ENCODE measurements around the gene CSK.

DNA sequence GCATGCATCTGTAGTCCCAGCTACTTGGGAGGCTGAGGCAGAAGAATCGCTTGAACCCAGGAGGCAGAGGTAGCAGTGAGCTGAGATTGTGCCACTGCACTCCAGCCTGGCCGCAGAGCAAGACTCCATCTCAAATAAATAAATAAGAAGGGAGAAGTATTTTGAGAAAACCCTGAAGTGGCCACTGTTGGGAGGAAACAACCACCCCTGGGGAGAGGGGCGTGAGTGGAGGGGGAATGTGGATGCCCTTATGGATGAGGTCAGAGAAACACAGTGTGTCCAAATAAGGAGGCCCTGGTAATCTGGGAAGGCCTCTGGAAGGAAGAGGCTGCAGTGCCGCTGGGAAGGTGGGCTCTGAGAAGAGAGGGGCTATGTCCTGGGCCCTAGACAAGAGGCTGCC lies 40.4 kb downstream of the CSK start:
- TF ChIP-seq, protein P1, sequence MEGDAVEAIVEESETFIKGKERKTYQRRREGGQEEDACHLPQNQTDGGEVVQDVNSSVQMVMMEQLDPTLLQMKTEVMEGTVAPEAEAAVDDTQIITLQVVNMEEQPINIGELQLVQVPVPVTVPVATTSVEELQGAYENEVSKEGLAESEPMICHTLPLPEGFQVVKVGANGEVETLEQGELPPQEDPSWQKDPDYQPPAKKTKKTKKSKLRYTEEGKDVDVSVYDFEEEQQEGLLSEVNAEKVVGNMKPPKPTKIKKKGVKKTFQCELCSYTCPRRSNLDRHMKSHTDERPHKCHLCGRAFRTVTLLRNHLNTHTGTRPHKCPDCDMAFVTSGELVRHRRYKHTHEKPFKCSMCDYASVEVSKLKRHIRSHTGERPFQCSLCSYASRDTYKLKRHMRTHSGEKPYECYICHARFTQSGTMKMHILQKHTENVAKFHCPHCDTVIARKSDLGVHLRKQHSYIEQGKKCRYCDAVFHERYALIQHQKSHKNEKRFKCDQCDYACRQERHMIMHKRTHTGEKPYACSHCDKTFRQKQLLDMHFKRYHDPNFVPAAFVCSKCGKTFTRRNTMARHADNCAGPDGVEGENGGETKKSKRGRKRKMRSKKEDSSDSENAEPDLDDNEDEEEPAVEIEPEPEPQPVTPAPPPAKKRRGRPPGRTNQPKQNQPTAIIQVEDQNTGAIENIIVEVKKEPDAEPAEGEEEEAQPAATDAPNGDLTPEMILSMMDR (IDR thresholded peaks at IDR 0.05): no peak
- TF ChIP-seq EP300 (IDR thresholded peaks at IDR 0.05) (no peak), POLR2AphosphoS5 (IDR thresholded peaks at IDR 0.05) (no peak), POLR2A (IDR thresholded peaks at IDR 0.05) (no peak)
